HL-60/S4 (cell line): ENCODE data around the gene TEX10.
"Not testable (repeated sequence)": the region's sequence is repeated elsewhere in the genome, so short reads cannot be mapped to it uniquely, and the experiment has no call there.

Experiments used
- in situ Hi-C: fragments of 300-500 bp; cut with MboI; formaldehyde crosslinking; loops from 2 replicates; pipeline ENCODE4 v1.14.3; 2022; ENCODE audit warnings: low sequenced_read_pairs

The TEX10 gene

DNA sequence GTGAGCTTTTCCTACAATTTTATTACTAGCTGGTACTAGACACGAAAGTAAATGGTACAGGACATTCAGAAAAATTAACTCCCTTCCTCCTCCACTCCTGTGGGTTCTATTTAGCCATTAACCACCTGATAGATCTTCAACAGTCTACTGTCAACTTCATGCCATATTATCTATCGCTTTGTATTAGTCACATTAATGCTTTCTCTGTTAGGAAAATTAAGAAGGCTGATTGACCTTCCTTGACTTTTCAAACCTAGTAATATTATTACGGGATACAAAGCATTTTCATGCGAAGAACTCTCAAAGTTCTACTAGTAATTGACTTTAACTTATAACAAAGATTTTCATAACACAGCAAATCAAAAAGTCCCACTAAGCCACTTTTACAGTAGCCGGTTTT, 1.2 kb downstream of the TEX10 start:
- in situ Hi-C loops: no loop called here

DNA sequence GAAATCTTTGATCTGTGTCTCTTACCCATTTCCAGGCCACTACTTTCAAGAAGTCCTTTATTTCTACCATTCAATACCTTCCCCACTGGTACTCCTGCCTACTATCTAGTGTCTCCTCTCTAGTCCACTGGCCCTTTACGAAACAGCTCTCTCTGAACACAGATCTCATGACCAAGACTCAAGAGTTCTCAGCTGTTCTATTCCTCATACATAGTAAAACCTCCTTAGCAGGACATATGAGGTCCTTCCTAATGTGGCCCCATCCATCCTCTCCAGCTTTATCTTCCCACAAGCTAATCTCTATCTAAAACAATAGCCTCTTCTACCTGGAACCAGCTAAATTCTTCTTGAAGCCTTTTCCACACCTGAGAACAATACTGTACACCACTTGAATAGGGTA, 2.6 kb downstream of the TEX10 start:
- in situ Hi-C loops: no loop called here

DNA sequence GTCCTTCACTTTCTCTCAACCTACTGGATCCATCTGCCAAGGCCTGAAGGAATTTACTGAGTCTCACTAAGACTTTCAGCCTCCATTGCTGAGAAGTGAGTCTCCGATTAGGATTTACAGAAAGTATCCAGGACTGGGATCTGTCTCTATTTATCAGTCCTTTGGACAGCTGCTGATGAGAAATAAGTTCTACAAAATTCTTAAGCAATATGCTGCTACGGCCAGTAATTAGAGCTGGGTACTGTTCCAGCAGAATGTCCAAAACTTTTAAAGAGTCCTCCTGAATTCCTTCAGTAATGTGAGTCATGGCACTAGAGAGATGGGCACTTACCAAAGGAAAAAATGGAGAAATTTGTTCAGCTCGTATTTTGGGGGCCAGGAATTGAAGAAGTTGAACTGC, 5.9 kb downstream of the TEX10 start:
- in situ Hi-C loops: no loop called here

DNA sequence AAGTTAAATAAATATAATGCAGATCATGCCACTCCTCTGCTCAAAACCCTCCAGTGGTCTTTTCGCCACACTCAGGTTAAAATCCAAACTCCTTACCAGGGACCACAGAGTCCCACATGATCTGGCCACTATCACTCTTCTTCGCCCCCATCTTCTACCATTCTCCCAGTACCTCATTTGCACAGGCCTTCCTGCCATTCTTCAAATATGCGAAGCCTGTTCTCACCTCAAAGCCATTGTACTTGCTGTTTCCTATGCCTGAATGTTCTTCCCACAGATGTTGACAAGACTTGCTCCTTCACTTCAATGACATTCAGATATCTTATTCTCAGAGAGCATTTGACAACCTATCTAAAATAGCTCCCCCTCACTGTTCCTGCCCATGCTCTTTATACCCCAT, 10.9 kb downstream of the TEX10 start:
- in situ Hi-C loops: no loop called here

DNA sequence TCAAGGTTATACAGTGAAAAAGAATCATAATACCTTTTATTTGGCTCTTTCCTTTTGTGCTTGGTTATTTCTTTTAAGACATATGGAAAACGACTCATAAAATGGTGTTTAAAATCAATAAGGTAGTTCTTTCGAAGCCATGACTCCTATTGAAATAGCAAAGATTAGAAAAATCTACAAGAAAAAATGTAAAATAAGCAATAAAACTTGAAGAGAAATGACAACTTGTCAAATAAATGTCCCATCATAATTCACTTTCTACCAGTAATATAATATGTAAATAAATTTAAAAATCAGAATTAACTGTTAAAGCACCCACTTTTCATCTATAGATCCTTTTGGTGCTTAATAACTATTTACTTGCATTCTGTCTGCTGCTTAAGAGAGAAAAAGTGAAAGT, 12.5 kb downstream of the TEX10 start:
- in situ Hi-C loops: no loop called here

DNA sequence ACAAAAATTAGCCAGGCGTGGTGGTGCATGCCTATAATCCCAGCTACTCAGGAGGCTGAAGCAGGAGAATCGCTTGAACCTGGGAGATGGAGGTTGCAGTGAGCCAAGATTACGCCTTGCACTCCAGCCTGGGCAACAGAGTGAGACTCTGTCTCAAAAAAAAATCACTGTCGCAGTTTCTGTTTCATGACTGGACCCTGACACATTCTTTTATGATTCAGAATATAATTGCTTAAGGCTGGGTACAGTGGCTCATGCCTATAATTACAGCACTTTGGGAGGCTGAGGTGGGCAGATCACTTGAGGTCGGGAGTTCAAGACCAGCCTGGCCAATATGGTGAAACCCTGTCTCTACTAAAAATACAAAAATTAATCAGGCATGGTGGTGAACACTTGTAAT, 14.0 kb downstream of the TEX10 start:
- in situ Hi-C loops: not testable (repeated sequence)

DNA sequence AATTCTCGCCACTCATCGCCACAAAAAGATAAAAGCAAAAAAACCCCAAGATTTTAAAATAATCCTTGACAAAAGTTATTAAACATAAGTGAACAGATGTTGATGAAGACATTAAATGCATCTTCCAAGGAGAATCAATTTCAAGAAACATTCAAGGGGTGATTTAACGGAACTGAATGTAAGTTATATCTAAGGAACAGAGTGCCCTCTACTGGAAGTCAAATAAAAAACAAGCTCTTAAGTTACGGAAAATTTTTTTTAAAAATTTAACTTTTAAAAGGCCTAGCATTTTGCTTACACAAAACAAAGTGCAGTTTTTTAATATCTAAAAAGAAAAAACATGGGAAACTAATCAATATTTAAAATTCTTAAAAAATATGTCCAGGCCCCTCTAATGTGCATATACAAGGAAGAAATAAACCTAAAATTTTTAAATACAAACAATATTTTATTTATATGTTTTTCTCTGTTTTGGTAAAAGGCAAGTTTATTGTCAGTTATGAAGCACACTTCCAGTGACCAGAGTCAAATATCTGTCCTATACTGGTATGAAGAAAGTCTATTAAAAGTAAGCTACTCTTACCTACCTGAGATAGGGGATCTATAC, 28.0 kb downstream of the TEX10 start:
- in situ Hi-C loops: loop anchor here (25.0 kb wide), 1 partner anchor 287 kb away; no protein-coding TSS in a partner anchor

DNA sequence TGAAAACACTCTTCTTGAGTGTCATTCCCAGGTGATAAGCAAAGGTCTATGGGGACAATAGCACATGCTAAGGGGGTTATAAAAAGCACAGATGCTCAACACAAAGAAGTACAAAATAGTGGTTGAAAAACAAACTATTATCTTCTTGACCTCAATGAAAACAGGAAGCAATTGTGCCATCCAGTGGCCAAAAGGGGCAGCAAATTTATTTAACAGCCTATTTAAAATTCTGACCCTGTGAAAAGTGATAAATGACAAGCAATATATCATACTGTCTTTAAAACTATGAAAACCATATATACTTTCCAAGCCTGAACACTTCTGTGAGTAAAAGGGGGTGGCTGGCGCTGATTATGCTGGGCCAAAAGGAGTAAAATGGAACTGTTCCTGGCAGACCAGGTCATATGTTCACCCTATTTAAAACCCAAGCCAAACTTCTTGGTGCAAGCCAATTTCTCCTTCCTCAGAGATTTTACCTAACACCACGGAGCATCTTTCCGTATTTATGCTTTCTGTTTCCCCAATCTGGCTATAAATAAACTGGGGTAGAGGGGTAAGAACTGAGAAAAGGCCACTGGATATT, 29.7 kb downstream of the TEX10 start:
- in situ Hi-C loops: loop anchor here (25.0 kb wide), 1 partner anchor 286 kb away; no protein-coding TSS in a partner anchor

DNA sequence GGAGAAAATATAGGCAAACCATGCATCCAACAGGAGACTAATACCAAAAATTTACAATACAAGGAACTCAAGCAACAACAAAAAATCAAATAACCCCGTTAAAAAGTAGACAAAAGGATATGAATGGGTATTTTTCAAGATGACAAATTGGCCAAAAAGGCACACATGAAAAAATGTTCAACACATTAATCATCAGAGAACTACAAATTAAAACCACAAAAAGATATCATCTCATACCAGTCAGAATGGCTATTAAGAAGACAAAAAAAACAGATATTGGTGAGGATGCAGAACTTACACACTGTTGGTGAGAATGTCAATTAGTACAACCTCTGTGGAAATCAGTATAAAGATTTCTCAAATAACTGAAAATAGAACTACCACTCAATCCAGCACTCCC, 35.0 kb downstream of the TEX10 start:
- in situ Hi-C loops: loop anchor here (25.0 kb wide), 1 partner anchor 280 kb away; no protein-coding TSS in a partner anchor

DNA sequence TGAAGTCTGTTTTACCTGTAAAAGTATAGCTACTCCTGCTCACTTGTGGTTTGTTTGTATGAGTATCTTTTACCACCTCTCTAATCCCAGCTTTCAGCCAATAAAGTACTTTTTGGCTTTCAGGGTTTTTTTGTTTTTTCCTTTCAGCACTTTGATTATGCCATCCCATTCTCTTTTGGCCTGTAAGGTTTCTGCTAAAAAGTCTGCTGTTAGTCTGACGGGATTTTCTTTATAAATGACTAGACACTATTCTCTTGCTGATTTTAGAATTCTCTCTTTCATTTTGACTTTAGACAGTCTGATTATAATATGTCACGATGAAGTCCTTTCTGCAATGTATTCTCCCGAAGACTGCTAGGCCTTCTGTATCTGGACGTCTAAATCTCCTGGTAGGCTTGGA, 37.2 kb downstream of the TEX10 start:
- in situ Hi-C loops: loop anchor here (25.0 kb wide), 1 partner anchor 278 kb away; no protein-coding TSS in a partner anchor

DNA sequence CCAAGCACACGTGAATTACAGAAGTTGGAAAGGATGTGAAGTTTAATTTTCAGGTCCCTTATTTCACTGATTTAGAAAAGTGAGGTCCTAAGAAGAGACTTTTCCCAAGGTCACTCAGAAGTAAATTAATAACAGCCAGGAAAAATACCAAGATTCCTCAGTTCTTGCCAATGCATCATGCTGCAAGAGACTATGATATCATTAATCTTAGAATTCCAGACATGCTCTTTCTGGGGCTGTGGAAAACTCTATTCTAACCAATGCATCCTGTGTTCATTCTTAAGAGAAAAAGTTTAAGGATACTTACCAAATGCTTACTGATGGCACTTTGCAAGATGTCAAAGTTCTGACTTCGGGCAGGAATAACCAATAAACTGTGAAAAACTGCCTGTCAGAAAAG, 42.8 kb downstream of the TEX10 start:
- in situ Hi-C loops: loop anchor here (25.0 kb wide), 1 partner anchor 273 kb away; no protein-coding TSS in a partner anchor

DNA sequence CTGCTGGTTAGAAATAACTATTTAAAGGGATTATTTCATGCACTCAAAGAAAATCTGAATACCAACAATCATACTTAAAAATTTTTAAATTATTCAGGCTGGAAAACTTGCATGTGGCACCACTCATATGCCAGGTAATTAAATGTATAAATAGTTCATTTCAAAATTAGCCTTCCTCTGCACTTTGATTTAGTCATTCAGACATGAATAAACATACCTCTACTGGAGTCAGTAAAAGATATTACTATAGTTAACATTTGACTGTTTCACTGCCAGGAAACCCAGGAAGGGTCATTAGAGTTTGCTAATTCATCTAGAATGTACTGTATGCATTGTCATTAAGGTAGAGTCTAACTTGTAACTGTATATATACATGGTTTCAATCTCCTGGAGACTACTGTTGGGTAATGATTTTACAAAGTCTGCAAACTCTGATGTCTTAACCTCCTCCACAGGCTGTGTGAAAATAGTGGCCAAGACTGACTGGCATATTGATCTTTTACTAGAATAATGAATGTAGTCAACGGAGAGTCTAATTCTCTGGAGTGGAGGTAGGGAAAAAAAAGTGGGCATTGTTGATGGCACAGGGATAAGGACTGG, 43.7 kb downstream of the TEX10 start:
- in situ Hi-C loops: loop anchor here (25.0 kb wide), 1 partner anchor 272 kb away; no protein-coding TSS in a partner anchor

DNA sequence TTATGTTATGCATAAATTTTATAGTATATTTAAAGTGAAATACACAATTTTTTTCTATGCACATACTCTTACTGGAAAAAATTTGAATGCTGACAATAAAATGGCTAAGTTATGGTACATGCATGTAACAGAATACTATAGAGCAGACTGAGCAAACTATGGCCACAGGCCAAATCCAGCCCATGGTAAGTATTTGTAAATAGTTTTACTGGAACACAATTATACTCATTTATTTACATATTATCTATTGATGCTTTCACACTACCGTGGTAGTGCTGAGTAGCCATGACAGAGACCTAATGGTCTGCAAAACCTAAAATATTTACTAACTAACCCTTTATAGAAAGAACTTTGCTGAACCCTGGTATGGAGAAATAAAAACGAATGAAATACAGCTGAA, 45.7 kb downstream of the TEX10 start:
- in situ Hi-C loops: loop anchor here (25.0 kb wide), 1 partner anchor 270 kb away; no protein-coding TSS in a partner anchor

DNA sequence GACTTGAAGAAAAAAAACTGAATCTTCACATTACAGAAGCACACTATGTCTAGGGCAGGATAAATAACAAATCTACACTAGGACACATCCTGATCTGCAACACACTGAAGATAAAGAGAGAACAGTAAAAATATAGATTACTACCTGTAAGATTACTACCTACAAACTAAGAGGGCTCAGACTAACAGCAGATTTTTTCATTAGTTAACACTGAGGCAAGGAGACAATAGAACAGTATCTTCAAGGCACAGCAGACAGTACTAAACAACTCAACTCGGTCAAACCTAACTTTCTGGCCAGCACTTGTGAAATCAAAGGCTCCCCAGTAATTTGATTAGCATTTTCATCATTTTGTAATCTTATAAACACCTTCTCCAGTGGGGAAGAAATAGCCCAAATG, 46.5 kb downstream of the TEX10 start:
- in situ Hi-C loops: loop anchor here (25.0 kb wide), 1 partner anchor 269 kb away; no protein-coding TSS in a partner anchor

DNA sequence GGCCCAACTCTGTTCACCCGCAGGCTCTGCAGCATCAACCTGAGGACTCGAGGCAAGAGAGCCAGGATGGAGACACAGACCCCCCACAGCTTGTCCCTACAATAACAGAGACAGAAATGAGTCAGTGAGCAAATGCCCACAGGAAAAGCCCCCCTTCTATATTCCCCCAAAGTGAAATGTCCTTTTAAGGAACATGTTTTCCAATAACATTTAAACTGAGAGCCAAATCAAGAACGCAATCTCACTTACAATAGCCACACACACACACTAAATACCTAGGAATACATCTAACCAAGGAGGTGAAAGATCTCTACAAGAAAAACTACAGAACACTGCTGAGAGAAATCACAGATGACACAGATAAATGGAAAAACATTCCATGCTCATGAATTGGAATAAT, 49.0 kb downstream of the TEX10 start:
- in situ Hi-C loops: loop anchor here (25.0 kb wide), 1 partner anchor 266 kb away; no protein-coding TSS in a partner anchor

DNA sequence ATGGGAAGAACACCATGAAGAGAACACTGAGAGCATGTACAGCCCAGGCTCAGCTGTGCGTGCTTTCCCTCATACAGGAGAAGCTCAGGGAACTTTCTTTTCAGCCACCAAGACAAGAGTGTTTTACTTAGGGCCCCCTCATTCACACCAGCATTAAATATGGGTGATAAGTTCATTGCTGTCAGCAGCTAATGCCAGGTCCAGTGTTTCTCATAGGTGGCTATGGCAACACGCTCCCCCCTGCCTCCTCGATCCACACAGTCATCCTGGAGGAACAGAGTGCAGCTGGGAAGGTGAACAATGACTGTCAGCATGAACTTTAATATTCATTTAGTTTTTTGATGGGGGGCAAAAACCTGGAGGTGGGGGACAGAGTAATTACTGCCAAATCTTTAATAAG, 54.4 kb downstream of the TEX10 start:
- in situ Hi-C loops: no loop called here

DNA sequence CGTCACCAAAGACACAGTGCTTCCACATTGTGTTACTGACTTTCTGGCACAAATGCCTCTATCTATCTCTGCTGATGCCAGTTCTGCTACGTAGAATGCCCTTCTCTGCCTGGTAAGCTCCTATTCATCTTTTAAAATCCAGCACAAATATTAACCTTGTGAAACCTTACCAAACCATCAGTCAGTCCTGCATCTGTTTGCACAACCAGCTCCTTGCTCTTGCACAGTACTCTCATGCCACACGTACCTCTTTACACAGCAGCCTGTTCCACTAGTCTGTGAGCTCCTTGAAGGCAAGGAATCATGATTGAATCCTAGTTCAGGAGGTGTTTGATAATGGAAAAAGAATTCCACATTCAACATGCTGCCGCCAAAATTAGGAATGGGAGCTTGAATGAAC, 56.3 kb downstream of the TEX10 start:
- in situ Hi-C loops: no loop called here

DNA sequence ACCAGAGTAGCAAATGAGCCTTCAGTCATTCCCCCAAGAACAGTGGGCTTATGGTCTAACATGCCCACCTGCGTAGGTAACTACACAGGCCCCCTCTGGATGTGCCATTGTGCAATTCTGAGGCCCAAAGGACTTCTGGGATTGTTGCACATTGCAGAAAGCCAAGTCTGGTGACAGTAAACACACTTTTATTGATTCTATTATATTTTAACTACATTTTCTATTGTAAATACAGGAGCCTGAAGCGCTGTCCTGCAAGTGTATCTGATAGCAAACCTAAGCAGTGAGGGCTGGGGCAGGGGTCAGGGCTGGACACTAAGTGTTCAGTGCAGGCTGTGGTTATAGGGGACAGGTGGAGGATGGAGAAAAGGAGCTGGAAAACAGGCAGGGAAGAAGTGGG, 57.5 kb downstream of the TEX10 start:
- in situ Hi-C loops: no loop called here

DNA sequence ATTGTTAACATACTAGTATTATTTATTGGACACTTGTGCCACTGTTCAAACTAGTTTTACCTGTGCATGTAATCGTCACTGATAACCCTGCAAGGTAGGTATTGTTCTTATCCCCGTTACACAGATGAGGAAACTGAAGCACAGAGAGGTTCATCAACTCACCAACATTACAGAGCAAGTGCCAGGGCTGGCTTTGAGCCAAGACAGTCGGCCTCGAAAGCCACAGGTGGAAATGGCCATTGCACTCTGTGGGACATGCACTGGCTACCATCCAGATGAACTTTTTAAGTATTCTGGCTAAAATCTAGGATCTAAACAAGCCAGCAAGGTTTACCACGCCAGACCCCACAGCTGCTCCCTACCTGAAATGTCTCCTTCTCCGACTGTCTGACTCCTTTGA, 57.9 kb downstream of the TEX10 start:
- in situ Hi-C loops: no loop called here

DNA sequence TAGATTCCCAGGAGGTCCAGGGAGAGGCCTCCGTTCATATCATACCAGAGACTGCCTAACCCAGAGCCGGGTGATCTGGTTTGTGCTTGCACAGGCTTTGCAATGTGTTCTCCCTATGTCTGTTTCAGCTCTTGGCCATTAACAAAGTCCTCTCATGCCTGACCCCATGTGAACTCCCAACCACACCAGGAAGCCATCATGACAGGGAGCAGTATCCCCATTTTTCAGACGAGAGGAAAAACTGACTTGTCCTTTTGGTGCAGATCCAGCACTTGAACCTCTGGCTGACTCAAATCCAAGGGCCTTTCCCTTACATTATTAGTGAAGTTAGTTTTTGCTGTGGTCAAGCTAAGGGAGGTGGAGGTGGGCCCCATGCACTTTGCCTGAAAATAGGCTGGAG, 58.4 kb downstream of the TEX10 start:
- in situ Hi-C loops: no loop called here

DNA sequence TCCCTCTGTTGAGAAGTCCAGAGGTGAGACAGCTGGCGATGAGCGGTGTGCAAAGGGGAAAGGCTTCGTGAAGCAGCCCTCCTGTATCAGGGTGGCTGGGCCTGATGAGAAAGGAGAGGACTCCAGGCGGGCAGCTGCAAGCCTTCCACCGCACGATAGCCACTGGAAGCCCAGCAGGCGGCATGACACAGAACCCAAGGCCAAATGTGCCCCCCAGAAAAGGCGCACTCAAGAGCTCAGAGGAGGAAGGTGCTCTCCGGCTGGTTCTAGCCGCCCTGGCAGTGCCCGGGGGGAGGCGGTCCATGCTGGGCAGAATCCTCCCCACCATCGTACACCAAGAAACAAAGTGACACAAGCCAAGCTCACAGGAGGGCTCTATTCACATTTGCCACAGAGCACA, 60.3 kb downstream of the TEX10 start:
- in situ Hi-C loops: no loop called here

DNA sequence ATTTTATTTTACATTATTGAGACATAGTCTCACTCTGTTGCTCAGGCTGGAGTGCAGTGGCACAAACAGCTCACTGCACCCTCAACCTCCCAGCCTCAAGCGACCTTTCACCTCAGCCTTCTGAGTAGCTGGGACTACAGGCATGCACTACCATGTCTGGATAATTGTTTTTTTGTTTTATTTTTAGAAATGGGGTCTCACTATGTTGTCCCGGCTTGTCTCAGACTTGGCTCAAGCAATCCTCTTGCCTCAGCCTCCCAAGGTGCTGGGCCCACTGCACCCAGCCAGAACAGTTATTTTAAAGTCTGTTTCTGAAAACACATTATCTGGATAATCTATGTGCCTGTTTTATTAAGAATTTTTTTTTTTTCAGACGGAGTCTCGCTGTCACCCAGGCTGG, 62.0 kb downstream of the TEX10 start:
- in situ Hi-C loops: no loop called here
